Subcutaneous preadipocyte (primary cell): ENCODE data around the gene LRIG1. TPM values are rescaled to one million over a fixed set of nuclear protein-coding genes. Genes with fewer than 3 reads are reported as not detected.

Source experiments
- total RNA-seq: library from RNA; depleted of rRNA; stranded (reverse); fragments of >200 nt; gene quantifications from 2 replicates; pipeline ENCODE4 v1.2.3, GENCODE V29; 2012

Gene LRIG1, protein sequence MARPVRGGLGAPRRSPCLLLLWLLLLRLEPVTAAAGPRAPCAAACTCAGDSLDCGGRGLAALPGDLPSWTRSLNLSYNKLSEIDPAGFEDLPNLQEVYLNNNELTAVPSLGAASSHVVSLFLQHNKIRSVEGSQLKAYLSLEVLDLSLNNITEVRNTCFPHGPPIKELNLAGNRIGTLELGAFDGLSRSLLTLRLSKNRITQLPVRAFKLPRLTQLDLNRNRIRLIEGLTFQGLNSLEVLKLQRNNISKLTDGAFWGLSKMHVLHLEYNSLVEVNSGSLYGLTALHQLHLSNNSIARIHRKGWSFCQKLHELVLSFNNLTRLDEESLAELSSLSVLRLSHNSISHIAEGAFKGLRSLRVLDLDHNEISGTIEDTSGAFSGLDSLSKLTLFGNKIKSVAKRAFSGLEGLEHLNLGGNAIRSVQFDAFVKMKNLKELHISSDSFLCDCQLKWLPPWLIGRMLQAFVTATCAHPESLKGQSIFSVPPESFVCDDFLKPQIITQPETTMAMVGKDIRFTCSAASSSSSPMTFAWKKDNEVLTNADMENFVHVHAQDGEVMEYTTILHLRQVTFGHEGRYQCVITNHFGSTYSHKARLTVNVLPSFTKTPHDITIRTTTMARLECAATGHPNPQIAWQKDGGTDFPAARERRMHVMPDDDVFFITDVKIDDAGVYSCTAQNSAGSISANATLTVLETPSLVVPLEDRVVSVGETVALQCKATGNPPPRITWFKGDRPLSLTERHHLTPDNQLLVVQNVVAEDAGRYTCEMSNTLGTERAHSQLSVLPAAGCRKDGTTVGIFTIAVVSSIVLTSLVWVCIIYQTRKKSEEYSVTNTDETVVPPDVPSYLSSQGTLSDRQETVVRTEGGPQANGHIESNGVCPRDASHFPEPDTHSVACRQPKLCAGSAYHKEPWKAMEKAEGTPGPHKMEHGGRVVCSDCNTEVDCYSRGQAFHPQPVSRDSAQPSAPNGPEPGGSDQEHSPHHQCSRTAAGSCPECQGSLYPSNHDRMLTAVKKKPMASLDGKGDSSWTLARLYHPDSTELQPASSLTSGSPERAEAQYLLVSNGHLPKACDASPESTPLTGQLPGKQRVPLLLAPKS
- total RNA-seq, result 7.0 and 9.6 TPM in 2 replicates

DNA sequence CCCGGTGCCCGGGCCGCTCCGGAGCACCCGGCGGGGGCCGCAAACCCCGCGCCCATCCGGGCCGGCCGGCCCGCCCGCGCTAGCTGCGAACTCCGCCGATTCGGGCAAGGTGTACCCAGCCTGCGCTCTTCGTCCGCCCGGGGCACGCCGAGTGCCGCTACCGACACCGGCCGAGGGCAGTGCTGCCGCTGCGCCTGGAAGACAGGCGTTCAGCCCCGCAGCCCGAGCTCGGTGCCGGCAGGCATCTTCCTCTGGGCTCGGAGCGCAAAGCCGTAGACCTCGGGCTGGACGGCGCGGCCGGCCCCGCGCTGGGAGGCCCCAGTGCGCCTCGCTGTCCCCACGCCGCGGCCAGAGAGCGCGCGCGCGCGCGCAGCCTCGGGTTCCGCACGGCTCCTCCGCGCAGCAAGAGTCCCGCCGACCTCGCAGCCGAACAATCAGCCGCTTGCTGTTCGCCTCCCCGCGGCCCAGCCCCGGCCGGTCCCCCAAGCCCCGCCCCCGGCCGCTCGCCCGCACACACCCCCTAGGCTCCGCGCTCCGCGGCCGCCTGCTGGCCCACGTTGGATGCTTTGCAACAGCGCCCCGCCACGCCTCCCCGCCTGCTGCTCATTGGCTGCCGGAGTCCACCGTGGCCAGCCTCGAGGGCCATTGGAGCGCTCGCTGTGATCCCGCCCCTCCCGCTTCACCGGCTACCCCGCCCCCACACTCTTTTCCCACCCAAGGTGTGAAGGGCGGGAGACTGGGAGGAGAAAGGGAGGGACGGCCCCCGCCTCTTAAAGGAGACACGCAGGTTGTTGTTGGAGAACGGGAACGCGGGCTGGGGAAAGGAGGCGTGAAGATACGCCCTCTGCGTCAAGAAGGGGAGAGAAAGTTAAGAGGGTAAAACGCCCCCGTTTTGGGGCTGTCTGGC is at the start of gene LRIG1:
LRIG1 (minus strand) TSS at position 447 of the 907 bp plus-strand sequence. CDS start 615 bp downstream, outside the sequence.

